Stimulated activated CD4-positive, alpha-beta T cell treated with anti-CD3 and anti-CD28 coated beads, Interleukin-4, amount 100 ng/mL, for 4 hours (primary cell): Measurements from ENCODE around the gene LCTL.
"Not testable (repeated sequence)": the region's sequence is repeated elsewhere in the genome, so short reads cannot be mapped to it uniquely, and the experiment has no call there.

Experiments used
- DNase-seq, 2 experiments: peaks; one replicate each; pipeline ENCODE4 v3.0.0-alpha.2; 2020

LCTL gene

DNA sequence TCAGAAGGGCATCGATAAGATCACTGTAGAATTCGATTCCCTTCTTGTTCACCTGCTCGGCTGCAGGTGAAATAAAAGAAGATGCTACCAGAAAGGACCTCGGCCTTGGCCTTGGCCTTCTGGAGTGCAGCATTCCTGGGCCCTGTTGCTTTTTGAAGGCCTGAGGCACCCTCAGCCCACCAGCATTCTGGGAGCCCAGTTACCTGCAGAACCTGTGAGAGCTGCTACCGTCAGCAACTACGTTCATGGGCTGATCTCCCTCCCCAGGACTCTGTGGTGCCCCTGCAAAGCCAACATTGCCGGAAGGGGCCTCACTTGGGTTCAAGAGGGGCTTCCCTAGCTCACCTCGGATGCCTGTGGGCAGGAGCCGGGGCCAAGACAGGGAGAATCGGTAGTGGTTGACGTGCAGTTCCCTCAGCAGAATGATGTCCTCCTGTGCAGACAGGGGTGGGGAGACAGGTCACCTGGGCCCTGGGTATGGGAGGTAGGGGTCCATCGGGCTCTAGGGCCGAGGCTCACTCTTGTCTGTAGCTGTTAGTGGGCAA, 2.2 kb downstream of the LCTL start:
- DNase-seq: no peak

DNA sequence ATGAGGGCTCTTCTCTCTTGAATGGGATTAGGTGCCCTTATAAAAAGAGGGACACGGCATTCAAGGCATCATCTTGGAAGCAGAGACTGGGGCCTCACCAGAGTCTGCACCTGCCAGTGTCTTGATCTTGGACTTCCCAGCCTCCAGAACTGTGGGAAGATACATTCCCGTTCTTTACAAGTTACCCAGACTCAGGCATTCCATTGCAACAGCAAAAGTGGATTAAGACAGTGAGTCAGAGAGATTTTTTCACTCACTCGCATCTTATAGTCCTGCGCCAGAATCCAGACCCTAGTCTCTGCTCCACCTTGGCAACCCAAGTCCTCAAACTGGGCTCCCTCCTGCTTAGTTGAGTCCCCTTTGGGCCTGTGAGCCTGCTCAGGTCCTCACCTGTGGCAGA, 2.7 kb downstream of the LCTL start:
- DNase-seq: no peak

DNA sequence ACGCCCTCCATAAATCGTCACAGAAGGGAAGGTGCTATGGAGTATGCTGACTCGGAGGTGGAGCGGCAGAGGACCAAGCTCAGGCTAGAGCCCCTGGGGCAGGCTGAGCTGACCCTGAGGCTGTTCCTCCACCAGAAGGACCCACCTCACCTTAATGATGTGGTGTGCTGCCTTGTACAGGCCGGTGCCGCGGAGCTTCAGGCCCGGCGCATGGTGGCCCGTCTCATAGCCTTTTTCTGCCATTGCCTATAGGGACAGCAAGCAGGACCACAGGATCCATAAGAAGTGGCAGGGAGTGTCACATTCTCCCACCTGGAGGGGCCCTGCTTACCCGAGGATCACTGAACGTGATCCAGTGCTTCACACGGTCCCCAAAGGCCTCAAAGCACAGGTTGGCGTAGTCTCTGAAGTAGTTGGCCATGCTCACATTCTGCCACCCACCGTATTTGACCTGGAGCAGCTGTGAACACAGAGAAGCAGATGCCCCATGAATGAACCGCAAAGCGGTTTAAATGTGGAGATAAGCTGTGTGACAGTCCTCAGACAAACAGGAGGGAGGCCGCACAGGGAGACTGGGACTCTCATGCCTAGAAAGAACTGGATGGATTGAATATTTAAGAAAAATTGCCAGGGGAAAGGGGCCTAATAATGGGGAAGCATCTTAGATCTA, 4.8 kb downstream of the LCTL start:
- DNase-seq: no peak

DNA sequence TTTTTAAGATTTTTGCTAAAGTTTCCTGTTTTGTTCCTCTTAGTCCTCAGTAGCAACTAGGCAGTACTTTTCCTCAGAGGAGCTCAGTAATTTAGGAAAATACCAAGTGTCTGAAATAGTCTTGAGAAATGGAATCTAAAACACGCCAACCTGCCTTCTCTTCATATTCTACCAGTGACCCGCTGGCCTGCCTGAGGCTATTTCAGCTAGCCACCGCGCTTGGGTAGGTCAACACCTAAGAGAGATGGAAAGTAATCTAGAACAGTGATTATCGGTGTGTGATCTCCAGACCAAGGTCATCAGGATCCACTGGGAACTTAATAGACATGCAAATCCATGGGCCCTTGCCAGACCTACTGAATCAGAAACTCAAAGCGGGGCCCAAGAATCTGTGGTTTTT, 7.5 kb downstream of the LCTL start:
- DNase-seq: no peak

DNA sequence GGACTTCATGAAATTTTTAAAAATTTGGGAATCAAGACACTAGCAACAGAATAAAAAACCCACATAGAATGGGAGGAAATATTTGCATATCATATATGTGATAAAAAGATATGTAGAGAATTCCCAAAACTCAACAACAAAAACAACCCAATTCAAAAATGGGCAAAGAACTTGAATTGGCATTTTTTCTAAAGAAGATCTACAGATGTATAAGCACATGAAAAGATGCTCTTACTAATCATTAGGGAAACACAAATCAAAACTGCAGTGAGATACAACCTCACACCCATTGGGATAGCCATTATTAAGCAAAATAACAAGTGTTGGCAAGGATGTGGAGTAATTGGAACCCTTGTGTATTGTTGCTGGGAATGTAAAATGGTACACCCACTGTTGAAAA, 10.1 kb downstream of the LCTL start:
- DNase-seq: no peak

DNA sequence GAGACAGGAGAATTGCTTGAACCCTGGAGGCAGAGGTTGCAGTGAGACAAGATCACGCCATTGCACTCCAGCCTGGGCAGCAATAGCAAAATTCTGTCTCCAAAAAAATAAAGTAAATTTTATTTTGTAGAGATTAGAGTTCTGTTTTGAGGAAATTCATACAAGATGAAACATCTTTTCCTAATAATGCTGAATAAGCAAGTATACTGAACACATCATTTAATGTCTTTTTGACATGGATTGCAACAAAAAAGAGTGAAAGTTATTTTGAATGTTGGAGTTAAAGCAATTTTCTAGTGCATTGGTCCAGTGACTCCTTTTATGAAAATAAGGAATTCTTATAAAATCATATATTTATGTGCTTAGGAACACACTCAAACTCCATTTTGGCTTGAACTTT, 20.5 kb downstream of the LCTL start:
- no peak for DNase-seq

DNA sequence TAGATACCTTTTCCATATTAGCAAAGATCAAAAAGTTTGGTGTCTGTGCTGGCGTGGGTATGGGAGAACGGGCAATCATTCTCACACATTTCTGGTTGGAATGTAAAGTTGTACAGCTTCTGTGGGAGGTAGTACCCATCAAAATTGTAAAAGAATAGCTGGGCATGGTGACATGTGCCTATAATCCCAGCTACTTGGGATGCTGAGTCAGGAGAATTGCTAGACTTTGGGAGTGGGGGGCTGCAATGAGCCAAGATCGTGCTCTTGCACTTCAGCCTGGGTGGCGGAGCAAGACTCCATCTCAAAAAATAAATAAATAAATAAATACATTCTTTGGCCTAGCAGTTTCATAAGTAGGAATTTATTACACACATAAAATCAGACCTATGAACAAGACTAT, 22.9 kb downstream of the LCTL start:
- DNase-seq: no peak

DNA sequence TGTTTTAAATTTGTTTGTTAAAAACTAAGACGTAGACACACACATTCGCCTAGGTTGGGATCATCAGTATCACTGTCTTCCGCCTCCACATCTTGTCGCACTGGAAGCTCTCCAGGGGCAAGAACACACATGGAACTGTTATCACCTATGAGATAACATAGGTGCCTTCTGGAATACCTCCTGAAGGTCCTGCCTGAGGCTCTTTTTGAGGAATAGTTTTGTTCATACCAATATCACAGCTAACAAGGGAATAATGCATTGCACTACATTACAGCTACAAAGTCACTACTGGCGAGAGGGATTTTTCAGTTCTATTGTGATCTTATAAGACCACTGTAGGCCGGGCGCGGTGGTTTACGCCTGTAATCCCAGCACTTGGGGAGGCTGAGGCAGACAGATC, 30.7 kb downstream of the LCTL start:
- DNase-seq: no peak

DNA sequence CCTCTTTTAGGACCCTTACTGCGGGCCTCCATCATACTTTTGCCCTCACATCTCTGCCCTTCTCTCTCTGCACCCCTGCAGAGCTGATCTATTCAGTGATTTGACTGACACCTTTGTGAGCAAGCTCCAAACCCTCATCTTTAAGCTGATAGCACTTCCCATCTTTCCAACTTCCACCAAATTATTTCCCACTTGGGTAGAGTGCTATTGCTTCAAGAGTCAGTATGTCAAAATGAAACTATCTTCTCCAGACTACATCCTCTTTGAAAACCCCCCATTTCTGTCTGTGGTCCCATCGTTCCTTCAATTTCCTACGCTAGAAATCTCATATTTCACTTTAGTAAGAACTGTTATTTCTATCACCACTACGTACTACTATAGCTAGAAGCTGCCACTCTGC, 41.0 kb downstream of the LCTL start:
- no peak for DNase-seq

DNA sequence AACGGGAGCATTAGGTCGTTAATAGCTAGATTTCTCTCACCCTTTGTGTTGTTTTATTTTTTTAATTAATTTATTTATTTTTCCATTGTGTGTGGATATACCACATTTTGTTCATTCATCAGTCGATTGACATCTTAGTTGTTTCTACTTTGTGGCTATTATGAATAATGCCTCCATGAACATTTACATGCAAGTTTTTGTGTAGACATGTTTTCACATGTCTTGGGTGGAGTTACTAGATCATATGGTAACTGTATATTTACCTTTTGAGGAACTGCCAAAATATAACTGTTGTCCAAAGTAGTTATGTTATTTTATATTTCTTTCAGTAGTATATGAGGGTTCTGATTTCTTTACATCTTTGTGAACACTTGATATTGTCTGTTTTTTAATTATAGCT, 41.9 kb downstream of the LCTL start:
- no peak for DNase-seq

DNA sequence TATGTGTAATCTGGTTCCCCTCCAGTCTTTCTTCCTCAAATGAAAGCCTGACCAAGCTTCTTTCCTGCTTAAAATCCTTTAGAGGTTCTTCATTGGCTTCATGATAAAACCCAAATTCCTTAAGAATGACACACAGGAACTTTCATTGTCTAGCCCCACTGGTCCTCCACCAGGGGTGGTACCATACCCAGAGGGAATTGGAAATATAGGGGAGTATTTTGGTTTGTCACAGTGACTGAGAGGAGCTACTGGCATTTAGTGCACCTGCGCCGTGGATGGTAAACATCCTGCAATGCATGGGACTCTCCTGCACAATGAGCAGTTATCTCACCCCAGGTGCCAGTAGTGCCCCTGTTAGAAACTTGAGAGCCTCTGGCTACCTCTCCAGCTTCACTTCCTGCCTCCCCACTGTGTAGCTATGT, 49.9 kb downstream of the LCTL start:
- no peak for DNase-seq

DNA sequence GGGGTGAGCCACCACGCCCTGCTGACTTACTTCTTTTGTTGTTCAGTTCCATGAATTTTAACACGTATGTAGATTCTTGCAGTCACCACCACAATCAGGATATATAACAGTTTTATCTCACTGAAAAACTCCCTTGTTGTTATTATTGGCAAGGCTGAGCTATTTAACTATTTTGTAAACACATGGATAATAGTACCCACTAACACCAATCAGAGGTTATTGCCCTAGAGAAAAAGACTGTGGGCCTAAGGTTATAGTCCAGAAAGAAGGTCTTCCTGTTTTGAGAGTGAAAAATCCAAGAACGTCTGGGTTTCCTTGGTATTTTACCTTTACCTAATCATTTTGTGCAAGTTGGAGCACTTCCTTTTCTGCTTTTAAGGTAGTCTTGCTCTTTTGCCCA, 51.2 kb downstream of the LCTL start:
- DNase-seq: no peak

DNA sequence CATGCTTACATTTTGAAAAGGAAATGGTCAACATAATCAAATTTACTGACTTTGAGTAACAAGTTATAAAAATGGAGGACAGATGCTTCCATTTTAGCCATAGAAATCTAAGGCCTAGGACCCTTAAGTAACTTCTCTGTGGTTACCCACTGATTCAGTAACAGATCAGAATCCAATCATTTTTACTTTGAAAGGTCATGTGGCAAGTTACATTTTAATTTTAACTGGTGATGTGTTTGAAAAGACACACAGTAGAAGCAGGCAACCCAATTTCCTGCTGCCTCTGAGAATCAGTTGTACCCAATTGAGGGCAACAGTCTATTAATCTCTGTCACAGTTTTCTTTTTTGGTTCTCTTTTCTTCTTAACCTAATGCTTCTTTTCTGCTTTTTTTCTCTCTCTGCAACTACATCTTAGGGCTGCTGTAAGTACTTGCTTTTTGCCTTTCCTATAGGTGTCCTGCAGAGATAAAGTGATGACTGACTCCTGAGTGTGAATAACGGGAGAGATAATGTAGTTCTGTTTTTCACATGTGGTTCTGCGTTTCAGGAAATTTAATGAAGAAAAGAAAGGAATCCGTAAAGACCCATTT, 57.4 kb downstream of the LCTL start:
- DNase-seq: no peak

DNA sequence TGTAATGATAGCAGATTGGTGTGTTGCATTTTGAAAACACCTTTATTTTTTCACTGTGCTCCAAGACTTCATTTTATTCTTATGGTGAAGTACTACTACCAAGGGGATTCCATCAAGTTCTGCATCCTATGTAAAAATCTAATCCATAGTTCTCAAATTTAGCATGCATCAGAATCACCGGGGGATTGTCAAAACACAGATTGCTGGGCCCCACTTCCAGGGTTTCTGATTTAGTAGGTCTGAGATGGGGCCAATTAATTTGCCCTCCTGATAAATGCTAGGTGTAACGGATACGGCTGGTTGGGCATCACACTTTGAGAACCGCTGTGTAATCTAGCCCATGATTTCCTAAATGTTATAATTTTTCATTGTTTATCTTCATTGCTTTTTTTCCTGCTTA, 60.0 kb downstream of the LCTL start:
- no peak for DNase-seq

DNA sequence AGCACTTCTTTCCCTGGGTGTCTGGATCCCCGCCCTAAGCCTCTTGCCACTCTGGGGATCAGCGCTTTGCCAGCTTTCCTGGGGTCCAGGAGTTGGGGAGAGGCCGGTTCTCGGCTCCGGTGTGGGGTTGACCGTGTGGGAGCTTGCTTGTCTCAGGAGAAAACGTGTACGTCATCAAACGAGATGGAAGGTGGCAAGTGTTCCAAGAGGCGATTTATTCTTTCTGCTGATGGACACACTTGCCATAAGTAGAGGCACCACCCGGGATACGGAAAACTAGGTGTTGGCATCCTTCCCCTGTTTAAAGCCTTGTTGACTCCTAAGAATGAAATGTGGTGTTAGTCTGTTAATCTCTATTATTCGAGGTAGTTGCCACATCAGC, 60.4 kb downstream of the LCTL start:
- no peak for DNase-seq

DNA sequence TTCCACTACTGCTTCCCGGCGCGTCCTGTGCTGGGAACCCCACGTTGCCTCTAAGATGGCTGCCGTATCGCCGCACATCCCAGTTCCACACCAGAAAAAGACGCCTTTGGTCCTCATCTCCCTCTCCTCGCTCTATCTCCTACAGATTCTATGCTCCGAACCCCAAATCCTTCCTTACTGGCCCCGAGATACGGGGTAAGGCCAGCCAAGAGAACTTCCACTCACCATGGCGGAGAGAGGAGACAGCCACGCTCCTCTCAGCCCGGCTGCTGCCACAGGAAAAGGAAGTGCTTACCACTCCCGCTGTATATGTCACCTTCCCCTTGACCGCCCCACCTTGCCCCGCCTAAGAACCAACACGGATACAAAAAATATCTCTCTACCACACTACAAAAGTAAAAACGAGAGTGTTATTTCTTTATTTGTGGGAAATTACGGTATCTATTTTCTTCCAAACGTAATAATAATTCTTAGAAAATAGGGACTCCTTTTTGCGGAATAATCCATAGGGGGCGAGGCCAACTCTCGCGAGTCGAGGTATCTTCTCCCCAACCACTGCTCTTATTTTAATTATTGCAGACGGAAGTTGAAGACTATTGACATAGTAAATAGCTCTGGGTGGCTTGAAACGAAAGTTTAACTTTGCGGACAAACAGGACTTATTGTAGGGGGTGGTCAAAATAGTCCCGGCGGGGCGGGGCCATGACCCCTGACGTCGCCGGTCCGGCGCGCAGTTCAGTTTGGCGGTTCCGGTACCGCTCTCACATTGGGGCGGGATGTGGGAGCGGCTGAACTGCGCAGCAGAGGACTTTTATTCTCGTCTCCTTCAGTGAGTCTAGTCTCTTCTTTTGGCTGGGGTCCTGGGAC, 61.0 kb downstream of the LCTL start, which contains the start of the genes RPL4 and ZWILCH:
TSS of gene RPL4 (minus strand) at position 293 of the 867 bp plus-strand sequence. CDS start at position 228, 65 bp downstream.
TSS of gene ZWILCH (plus strand) at position 764 of the 867 bp plus-strand sequence. CDS start at position 777, 13 bp downstream.
- peak; percentile 75 to 77 for DNase-seq

DNA sequence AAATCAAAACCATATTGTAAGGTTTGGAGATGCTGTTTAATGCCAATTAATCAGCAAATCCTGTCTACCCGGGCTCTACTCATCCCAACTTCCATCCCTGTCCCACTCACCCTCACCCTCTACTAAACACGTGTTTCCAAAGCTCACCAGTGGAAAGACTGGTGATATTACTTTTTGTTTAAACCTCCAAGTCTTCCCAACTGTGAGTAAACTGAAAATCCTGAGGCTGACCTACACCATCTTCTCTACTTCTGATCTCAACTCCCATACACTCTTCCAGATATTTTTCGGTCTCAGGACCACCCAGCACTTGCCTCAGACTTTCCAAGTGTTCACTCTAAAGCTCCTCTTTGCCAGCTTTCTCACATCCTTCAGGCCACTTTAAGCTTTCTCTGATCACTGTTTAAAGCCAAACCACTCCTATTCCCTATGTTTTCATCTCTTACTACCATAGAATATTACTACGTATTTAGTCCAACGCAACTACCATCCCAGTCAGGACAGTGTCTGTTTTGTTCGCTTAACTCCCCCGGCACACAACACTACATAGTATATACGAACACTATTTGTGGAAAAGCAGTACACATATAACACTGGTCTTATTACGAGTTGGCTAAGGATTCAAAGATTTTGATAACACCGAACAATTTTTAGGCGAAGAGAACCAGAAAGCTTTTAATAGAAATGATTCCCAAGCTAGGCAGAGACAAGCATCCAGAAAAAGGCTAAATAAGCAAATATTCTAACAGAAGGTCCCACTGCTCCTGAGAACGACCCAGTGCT, 61.8 kb downstream of the LCTL start:
- DNase-seq: no peak

DNA sequence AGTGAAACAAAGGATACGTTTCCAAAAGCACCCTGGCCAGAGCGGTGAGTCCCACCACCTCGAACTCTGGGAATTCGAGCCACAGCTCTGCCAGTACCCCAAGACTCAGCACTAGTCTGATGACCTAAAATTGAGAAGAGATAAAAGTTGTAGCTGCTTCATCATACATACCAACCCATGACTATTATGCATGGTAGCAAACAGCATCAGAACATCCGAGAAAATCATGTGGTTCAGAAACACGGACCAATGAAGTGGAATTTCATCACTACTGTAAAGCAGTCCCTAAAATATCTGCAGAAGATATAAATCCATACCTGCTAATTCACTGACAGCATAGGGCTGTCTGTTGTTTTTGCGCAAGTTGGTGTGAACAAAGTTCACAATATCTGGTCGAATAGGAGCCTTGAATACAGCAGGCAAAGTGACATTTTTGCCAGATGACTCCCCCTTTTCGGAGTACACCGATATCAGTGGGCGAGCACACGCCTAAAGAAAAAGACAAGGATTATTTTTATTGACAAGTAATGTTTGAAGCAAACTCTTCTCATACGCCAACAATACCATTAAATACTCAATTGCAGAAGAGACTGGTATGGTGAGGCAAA, 62.7 kb downstream of the LCTL start:
- not testable (repeated sequence) for DNase-seq

DNA sequence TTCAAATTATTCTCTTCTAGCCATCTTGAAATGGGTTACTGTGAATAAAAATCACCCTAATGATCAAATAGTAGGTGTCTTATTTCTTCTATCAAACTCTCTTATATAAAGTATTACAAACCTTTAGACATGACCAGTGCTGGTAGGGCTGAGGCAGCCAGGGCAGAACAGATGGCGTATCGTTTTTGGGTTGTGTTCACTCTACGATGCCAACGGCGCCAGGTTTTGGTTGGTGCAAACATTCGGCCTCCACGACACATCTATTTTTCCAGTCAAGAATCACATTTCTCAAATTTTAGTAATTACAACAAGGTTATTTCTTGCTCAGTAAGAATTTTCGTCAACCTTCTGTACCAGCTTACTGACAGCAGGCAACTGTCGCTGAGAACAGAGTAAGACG, 63.3 kb downstream of the LCTL start:
- no peak for DNase-seq

DNA sequence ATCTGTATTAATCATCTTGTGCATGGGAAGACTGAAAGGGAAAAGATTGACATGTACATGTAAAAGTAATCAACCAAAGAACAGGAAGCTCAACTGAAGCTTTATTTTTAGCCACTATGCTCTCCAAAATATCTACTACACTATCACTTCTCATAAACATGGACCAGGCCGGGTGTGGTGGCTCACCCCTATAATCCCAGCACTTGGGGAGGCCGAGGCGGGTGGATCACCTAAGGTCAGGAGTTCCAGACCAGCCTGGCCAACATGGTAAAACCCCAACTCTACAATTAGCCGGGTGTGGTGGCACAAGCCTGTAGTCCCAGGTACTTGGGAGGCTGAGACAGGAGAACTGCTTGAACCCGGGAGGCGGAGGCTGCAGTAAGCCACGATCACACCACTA, 65.5 kb downstream of the LCTL start:
- DNase-seq: not testable (repeated sequence)

DNA sequence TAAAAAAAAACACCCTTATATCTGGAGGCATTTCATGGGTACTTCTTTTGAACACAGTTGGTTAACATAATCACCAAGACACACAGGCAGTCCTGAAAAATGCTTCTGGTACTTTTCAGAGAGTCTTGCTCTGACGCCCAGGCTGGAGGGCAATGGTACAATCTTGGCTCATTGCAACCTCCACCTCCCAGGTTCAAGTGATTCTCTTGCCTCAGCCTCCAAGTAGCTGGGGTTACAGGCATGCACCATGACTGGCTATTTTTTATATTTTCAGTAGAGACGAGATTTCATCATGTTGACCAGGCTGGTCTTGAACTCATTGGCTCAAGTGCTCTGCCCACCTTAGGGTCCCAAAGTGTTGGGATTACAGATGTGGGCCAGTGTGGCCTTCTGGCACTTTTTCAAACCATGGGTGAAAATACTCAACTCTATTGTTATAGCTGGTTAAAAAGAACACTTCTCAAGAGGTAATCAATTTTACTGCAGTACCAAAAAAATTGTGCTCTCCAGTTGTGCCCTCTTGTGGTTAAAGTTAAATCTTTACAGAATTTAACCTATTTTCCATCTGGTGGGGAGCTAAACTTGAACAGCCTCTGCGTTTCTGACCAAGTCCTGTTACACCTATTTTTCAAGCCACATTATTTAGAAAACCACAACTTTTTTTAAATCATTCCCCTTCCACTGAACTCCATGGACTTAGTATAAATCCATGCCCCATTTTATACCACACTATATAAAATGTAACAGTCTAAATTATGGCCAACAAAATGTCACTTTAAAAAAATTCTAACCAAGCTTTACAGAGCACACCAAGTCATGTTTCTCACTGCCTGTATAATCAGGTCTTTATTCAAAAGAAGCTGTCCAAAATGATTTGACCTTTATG, 67.1 kb downstream of the LCTL start:
- no peak for DNase-seq
